Lung microvascular endothelial cell (primary cell): ENCODE data around the gene KCNQ1. TPM values are rescaled to one million over a fixed set of nuclear protein-coding genes. Genes with fewer than 3 reads are reported as not detected.

Source experiments
- DNase-seq, 2 donors: peaks; one replicate each; pipeline versions ENCODE4 v3.0.0 to v3.0.0-alpha.2; 2010; ENCODE audit warnings: low read depth in 2 of 2
- total RNA-seq: library from RNA; depleted of rRNA; stranded (reverse); fragments of >200 nt; gene quantifications from 2 replicates; pipeline ENCODE4 v1.2.1, GENCODE V29; 2014

KCNQ1 gene
- total RNA-seq, 1 donor from 2014 or later = not detected

GRCh38 chr11:2663506-2663905, 218.7 kb downstream of the KCNQ1 start:
- DNase-seq = no peak

- DNase-seq = no peak
These were observed 219.1 kb downstream of the KCNQ1 start for GRCh38 chr11:2663915-2664314.

GRCh38 chr11:2664376-2664775, 219.6 kb downstream of the KCNQ1 start:
- no peak for DNase-seq

GRCh38 chr11:2664791-2665525, 220.2 kb downstream of the KCNQ1 start:
- DNase-seq = no peak

- DNase-seq = no peak
These were observed 221.0 kb downstream of the KCNQ1 start for GRCh38 chr11:2665526-2666400.

- no peak for DNase-seq
These were observed 221.6 kb downstream of the KCNQ1 start for GRCh38 chr11:2666401-2666741.

- DNase-seq = no peak
These were observed 222.2 kb downstream of the KCNQ1 start for GRCh38 chr11:2666828-2667570.

- no peak for DNase-seq
These were observed 223.1 kb downstream of the KCNQ1 start for GRCh38 chr11:2667940-2668339.

GRCh38 chr11:2668876-2669275, 224.1 kb downstream of the KCNQ1 start:
- no peak for DNase-seq

GRCh38 chr11:2669634-2670469, 225.0 kb downstream of the KCNQ1 start:
- DNase-seq = no peak

GRCh38 chr11:2670541-2671100, 225.8 kb downstream of the KCNQ1 start:
- no peak for DNase-seq

- no peak for DNase-seq
These were observed 226.9 kb downstream of the KCNQ1 start for GRCh38 chr11:2671748-2672147.

GRCh38 chr11:2672553-2673249, 227.9 kb downstream of the KCNQ1 start:
- no peak for DNase-seq

- DNase-seq = no peak
These were observed 228.4 kb downstream of the KCNQ1 start for GRCh38 chr11:2673250-2673610.

GRCh38 chr11:2673871-2674471, 229.2 kb downstream of the KCNQ1 start:
- no peak for DNase-seq

GRCh38 chr11:2674658-2675131, 229.9 kb downstream of the KCNQ1 start:
- no peak for DNase-seq

- no peak for DNase-seq
These were observed 230.7 kb downstream of the KCNQ1 start for GRCh38 chr11:2675540-2675939.

GRCh38 chr11:2677127-2677526, 232.3 kb downstream of the KCNQ1 start:
- no peak for DNase-seq

GRCh38 chr11:2678396-2678795, 233.6 kb downstream of the KCNQ1 start:
- no peak for DNase-seq
